Measurements from ENCODE around the gene GPX6.

Gene GPX6

GRCh38 chr6:28486988-28487742, 28.4 kb downstream of the GPX6 start:
- no peak overlapping the region for H2AK5ac ChIP-seq (ENCODE audit: low read length)
- no peak overlapping the region for H3K23ac ChIP-seq (ENCODE audit: low read length)
- H3K27me3 ChIP-seq (ENCODE audit: insufficient read depth, low read length, poor library complexity), result no peaks in the 10 kb centered on the region
- no CpG with 5 or more reads among the region's 3 CpGs for WGBS (ENCODE audit: extremely low coverage, insufficient coverage, low lambda C conversion rate)
- no peak overlapping the region for H3K18ac ChIP-seq (ENCODE audit: low read length)
- DNase-seq, result no peak
- H3K4ac ChIP-seq (ENCODE audit: low read depth, low read length), result no peak overlapping the region
- H3K9ac ChIP-seq (ENCODE audit: low read length), result no peak overlapping the region
- H3K27ac ChIP-seq (ENCODE audit: low read depth, low read length), result no peak overlapping the region
- H2BK120ac ChIP-seq (ENCODE audit: low read depth, low read length), result no peak overlapping the region
- H3K79me2 ChIP-seq (ENCODE audit: control insufficient read depth, insufficient read depth, low read length), result no peaks in the 10 kb centered on the region
- no peaks in the 10 kb centered on the region for H3K36me3 ChIP-seq (ENCODE audit: control insufficient read depth, insufficient read depth, low read length)
- no peaks in the 10 kb centered on the region for H3K4me1 ChIP-seq (ENCODE audit: control insufficient read depth, low read depth, low read length)
- H4K8ac ChIP-seq (ENCODE audit: low read depth, low read length), result no peak overlapping the region
- H2BK15ac ChIP-seq (replicated peaks; ENCODE audit: low read depth), result no peak overlapping the region
- no peak overlapping the region for H2BK5ac ChIP-seq (ENCODE audit: low read length)
- no peaks in the 10 kb centered on the region for H3K79me1 ChIP-seq (ENCODE audit: low read length)
- no peak overlapping the region for H3K4me3 ChIP-seq (ENCODE audit: low read length)
- H3K56ac ChIP-seq (ENCODE audit: low read length), result no peak overlapping the region
- H4K5ac ChIP-seq (ENCODE audit: low read length), result no peak overlapping the region
- H3K4me2 ChIP-seq (ENCODE audit: low read length), result no peak overlapping the region

GRCh38 chr6:28486533-28486932, 29.1 kb downstream of the GPX6 start:
- Histone ChIP-seq H3K4ac (ENCODE audit: low read depth, low read length) (no peak overlapping the region), H2BK15ac (replicated peaks; ENCODE audit: low read depth) (no peak overlapping the region), H3K36me3 (ENCODE audit: control insufficient read depth, insufficient read depth, low read length) (no peaks in the 10 kb centered on the region), H2AK5ac (ENCODE audit: low read length) (no peak overlapping the region), H4K5ac (ENCODE audit: low read length) (no peak overlapping the region), H3K27ac (ENCODE audit: low read depth, low read length) (no peak overlapping the region), H2BK5ac (ENCODE audit: low read length) (no peak overlapping the region), H3K4me3 (ENCODE audit: low read length) (no peak overlapping the region), H3K4me2 (ENCODE audit: low read length) (no peak overlapping the region), H3K56ac (ENCODE audit: low read length) (no peak overlapping the region), H3K79me2 (ENCODE audit: control insufficient read depth, insufficient read depth, low read length) (no peaks in the 10 kb centered on the region), H3K4me1 (ENCODE audit: control insufficient read depth, low read depth, low read length) (no peaks in the 10 kb centered on the region), H3K27me3 (ENCODE audit: insufficient read depth, low read length, poor library complexity) (no peaks in the 10 kb centered on the region), H3K79me1 (ENCODE audit: low read length) (no peaks in the 10 kb centered on the region), H2BK120ac (ENCODE audit: low read depth, low read length) (no peak overlapping the region), H3K18ac (ENCODE audit: low read length) (no peak overlapping the region), H3K9ac (ENCODE audit: low read length) (no peak overlapping the region), H3K23ac (ENCODE audit: low read length) (no peak overlapping the region), H4K8ac (ENCODE audit: low read depth, low read length) (no peak overlapping the region)
- DNase-seq, result no peak
- no CpG with 5 or more reads among the region's 1 CpG for WGBS (ENCODE audit: extremely low coverage, insufficient coverage, low lambda C conversion rate)

DNA sequence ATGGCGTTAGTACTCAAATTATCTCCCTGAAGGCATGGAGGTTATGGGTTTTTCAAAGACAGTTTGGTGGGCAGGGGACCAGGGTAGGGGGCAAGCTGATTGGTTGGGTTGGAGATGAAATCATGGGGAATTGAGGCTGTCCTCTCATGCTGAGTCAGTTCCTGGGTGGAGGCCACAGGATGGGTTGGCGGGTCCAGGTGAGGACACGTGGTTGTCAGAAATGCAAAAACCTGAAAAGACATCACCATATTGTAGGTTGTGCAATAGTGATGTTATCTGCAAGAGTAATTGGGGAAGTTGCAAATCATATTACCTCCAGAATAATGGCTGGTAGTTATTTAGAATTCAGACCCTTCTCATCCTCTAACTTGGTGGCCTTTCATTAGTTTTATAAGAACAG, 30.1 kb downstream of the GPX6 start:
- Histone ChIP-seq H2BK120ac (ENCODE audit: low read depth, low read length) (no peak overlapping the region), H3K4me2 (ENCODE audit: low read length) (no peak overlapping the region), H2BK5ac (ENCODE audit: low read length) (no peak overlapping the region), H4K5ac (ENCODE audit: low read length) (no peak overlapping the region), H3K4me3 (ENCODE audit: low read length) (no peak overlapping the region), H3K23ac (ENCODE audit: low read length) (no peak overlapping the region), H3K4ac (ENCODE audit: low read depth, low read length) (no peak overlapping the region), H3K27me3 (ENCODE audit: insufficient read depth, low read length, poor library complexity) (no peaks in the 10 kb centered on the region), H3K18ac (ENCODE audit: low read length) (no peak overlapping the region), H3K79me2 (ENCODE audit: control insufficient read depth, insufficient read depth, low read length) (no peaks in the 10 kb centered on the region), H2AK5ac (ENCODE audit: low read length) (no peak overlapping the region), H3K56ac (ENCODE audit: low read length) (no peak overlapping the region), H3K79me1 (ENCODE audit: low read length) (no peaks in the 10 kb centered on the region), H3K9ac (ENCODE audit: low read length) (no peak overlapping the region), H3K4me1 (ENCODE audit: control insufficient read depth, low read depth, low read length) (no peaks in the 10 kb centered on the region), H3K27ac (ENCODE audit: low read depth, low read length) (no peak overlapping the region), H2BK15ac (replicated peaks; ENCODE audit: low read depth) (no peak overlapping the region), H3K36me3 (ENCODE audit: control insufficient read depth, insufficient read depth, low read length) (no peaks in the 10 kb centered on the region), H4K8ac (ENCODE audit: low read depth, low read length) (no peak overlapping the region)
- no peak for DNase-seq
- no CpG with 5 or more reads among the region's 3 CpGs for WGBS (ENCODE audit: extremely low coverage, insufficient coverage, low lambda C conversion rate)

DNA sequence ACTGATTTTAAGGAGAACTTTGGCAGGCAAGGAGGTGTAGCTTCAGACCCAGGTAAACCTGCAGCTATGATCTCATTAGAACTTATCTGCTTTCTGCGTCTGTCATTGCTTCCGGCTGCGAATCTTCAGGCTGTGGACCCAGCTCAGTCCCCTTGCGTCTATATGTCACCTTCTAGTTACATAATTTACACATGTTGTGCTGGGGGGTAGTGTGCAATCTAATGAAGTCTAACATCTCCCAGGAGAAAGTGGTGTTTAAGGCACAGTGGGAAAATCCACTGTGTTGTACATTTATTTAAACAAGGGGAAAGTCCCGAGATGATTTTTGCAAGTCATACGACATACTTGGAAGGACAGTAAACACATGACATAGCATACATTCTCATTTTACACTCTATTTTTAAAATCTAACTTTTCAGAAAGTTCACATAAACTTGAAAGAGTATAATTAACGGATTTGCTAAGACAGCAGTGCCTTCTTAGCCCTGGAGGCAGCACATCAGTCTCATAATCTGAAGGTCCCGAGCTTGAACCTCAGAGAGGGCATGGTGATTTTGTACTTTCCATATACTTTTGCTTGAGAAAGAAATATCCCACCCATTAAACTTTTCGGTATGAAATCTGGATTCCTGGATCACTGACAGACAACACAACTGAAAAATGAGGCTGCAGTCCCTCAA, 35.2 kb downstream of the GPX6 start:
- no peak for DNase-seq
- no CpG with 5 or more reads among the region's 9 CpGs for WGBS (ENCODE audit: extremely low coverage, insufficient coverage, low lambda C conversion rate)
- no peak overlapping the region for H3K4me3 ChIP-seq (ENCODE audit: low read length)
- H3K79me2 ChIP-seq (ENCODE audit: control insufficient read depth, insufficient read depth, low read length), result no peaks in the 10 kb centered on the region
- H2BK15ac ChIP-seq (replicated peaks; ENCODE audit: low read depth), result no peak overlapping the region
- no peaks in the 10 kb centered on the region for H3K36me3 ChIP-seq (ENCODE audit: control insufficient read depth, insufficient read depth, low read length)
- H3K4ac ChIP-seq (ENCODE audit: low read depth, low read length), result no peak overlapping the region
- no peak overlapping the region for H4K5ac ChIP-seq (ENCODE audit: low read length)
- H2BK5ac ChIP-seq (ENCODE audit: low read length), result no peak overlapping the region
- H2BK120ac ChIP-seq (ENCODE audit: low read depth, low read length), result no peak overlapping the region
- no peaks in the 10 kb centered on the region for H3K79me1 ChIP-seq (ENCODE audit: low read length)
- no peak overlapping the region for H3K4me2 ChIP-seq (ENCODE audit: low read length)
- no peak overlapping the region for H3K23ac ChIP-seq (ENCODE audit: low read length)
- H3K56ac ChIP-seq (ENCODE audit: low read length), result no peak overlapping the region
- no peak overlapping the region for H3K27ac ChIP-seq (ENCODE audit: low read depth, low read length)
- no peak overlapping the region for H2AK5ac ChIP-seq (ENCODE audit: low read length)
- no peak overlapping the region for H3K18ac ChIP-seq (ENCODE audit: low read length)
- H3K27me3 ChIP-seq (ENCODE audit: insufficient read depth, low read length, poor library complexity), result no peaks in the 10 kb centered on the region
- no peak overlapping the region for H3K9ac ChIP-seq (ENCODE audit: low read length)
- H3K4me1 ChIP-seq (ENCODE audit: control insufficient read depth, low read depth, low read length), result no peaks in the 10 kb centered on the region
- H4K8ac ChIP-seq (ENCODE audit: low read depth, low read length), result no peak overlapping the region

DNA sequence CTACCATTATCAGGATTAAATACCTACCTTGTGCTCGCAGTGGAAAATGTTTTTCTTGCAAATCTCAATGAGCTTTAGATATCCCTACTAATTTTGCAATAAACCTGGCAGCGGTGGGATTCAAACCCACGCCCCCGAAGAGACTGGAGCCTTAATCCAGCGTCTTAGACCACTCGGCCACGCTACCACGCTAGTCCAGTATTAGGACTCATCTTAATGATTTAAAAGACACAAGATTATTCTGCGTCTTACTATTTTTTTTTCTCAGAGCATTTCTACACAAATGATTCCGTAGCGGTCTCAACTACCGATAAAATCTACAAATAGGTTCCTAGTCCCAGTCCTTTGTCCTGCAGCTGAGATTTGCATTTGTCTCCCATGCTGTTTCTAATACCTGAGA, 37.1 kb downstream of the GPX6 start:
- H3K4me2 ChIP-seq (ENCODE audit: low read length), result no peak overlapping the region
- no peak overlapping the region for H3K27ac ChIP-seq (ENCODE audit: low read depth, low read length)
- H2BK5ac ChIP-seq (ENCODE audit: low read length), result no peak overlapping the region
- no peaks in the 10 kb centered on the region for H3K36me3 ChIP-seq (ENCODE audit: control insufficient read depth, insufficient read depth, low read length)
- no peak overlapping the region for H3K56ac ChIP-seq (ENCODE audit: low read length)
- no peak overlapping the region for H2BK15ac ChIP-seq (replicated peaks; ENCODE audit: low read depth)
- H3K9ac ChIP-seq (ENCODE audit: low read length), result no peak overlapping the region
- no peaks in the 10 kb centered on the region for H3K79me2 ChIP-seq (ENCODE audit: control insufficient read depth, insufficient read depth, low read length)
- H3K23ac ChIP-seq (ENCODE audit: low read length), result no peak overlapping the region
- H4K8ac ChIP-seq (ENCODE audit: low read depth, low read length), result no peak overlapping the region
- H2BK120ac ChIP-seq (ENCODE audit: low read depth, low read length), result no peak overlapping the region
- no peaks in the 10 kb centered on the region for H3K79me1 ChIP-seq (ENCODE audit: low read length)
- H3K4me1 ChIP-seq (ENCODE audit: control insufficient read depth, low read depth, low read length), result no peaks in the 10 kb centered on the region
- H3K18ac ChIP-seq (ENCODE audit: low read length), result no peak overlapping the region
- WGBS (ENCODE audit: extremely low coverage, insufficient coverage, low lambda C conversion rate), result no CpG with 5 or more reads among the region's 12 CpGs
- no peak overlapping the region for H2AK5ac ChIP-seq (ENCODE audit: low read length)
- no peak overlapping the region for H3K4me3 ChIP-seq (ENCODE audit: low read length)
- H4K5ac ChIP-seq (ENCODE audit: low read length), result no peak overlapping the region
- no peaks in the 10 kb centered on the region for H3K27me3 ChIP-seq (ENCODE audit: insufficient read depth, low read length, poor library complexity)
- DNase-seq, result no peak
- H3K4ac ChIP-seq (ENCODE audit: low read depth, low read length), result no peak overlapping the region
